ENCODE results near the gene RCC1.
"Not testable (repeated sequence)": the region's sequence is repeated elsewhere in the genome, so short reads cannot be mapped to it uniquely, and the experiment has no call there.

The RCC1 gene

DNA sequence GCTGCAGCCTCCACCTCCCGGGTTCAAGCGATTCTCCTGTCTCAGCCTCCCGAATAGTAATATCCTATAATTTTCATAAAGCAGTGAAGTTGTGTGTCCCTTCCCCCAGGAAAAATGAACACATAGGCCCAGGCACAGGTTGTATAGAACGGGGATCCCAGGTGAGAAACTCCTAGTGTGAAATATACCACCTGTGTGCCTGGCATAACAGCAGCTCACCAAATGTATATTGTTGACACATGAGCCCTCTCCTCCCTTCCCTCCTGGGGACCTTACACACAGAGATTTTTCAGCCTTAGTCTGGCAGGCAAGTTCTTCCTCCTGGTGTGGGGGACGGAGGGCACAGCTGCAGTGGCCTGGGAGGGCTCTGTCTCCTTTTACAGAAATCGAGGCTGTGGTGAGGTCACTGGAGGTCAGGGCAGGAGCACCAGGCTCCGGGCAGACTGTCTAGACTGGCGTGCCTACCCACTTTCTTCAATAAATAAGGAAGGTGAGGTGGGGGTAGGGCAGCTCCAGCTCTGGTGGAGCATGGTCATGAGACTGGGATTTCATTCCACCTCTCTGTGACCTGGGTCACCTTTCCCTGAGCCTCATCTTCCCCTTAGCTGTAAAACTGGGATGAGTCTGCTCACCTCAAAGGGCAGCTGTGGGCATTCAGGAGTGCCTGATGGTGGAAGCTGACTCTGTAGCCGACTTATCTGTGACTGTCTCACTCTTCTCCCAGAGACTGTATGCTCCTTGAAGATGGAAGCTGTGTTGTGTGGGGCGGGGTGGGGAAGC, 14.3 kb downstream of the RCC1 start:
- H3K4me3 ChIP-seq (ENCODE audit: low read depth, low read length): no peak overlapping the region
- TF ChIP-seq, protein P1, sequence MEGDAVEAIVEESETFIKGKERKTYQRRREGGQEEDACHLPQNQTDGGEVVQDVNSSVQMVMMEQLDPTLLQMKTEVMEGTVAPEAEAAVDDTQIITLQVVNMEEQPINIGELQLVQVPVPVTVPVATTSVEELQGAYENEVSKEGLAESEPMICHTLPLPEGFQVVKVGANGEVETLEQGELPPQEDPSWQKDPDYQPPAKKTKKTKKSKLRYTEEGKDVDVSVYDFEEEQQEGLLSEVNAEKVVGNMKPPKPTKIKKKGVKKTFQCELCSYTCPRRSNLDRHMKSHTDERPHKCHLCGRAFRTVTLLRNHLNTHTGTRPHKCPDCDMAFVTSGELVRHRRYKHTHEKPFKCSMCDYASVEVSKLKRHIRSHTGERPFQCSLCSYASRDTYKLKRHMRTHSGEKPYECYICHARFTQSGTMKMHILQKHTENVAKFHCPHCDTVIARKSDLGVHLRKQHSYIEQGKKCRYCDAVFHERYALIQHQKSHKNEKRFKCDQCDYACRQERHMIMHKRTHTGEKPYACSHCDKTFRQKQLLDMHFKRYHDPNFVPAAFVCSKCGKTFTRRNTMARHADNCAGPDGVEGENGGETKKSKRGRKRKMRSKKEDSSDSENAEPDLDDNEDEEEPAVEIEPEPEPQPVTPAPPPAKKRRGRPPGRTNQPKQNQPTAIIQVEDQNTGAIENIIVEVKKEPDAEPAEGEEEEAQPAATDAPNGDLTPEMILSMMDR (IDR thresholded peaks at IDR 0.05; ENCODE audit: low read depth, low read length, missing control alignments): no peak
- no peak for DNase-seq (ENCODE audit: low read depth)

DNA sequence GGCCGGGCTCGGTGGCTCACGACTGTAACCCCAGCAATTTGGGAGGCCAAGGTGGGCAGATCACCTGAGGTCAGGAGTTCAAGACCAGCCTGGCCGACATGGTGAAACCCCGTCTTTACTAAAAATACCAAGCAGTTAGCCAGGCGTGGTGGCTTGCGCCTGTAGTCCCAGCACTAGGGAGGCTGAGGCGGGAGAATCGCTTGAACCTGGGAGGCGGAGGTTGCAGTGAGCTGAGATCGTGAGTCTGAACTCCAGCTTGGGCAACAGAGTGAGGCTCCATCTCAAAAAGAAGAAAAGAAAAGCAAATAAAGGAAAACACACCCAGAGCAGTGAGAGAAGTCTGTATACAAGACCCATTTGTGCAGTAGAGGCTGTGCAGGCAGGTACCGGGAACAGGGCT, 15.0 kb downstream of the RCC1 start:
- DNase-seq (ENCODE audit: low read depth); H3K4me3 ChIP-seq (ENCODE audit: low read depth, low read length): not testable (repeated sequence)

DNA sequence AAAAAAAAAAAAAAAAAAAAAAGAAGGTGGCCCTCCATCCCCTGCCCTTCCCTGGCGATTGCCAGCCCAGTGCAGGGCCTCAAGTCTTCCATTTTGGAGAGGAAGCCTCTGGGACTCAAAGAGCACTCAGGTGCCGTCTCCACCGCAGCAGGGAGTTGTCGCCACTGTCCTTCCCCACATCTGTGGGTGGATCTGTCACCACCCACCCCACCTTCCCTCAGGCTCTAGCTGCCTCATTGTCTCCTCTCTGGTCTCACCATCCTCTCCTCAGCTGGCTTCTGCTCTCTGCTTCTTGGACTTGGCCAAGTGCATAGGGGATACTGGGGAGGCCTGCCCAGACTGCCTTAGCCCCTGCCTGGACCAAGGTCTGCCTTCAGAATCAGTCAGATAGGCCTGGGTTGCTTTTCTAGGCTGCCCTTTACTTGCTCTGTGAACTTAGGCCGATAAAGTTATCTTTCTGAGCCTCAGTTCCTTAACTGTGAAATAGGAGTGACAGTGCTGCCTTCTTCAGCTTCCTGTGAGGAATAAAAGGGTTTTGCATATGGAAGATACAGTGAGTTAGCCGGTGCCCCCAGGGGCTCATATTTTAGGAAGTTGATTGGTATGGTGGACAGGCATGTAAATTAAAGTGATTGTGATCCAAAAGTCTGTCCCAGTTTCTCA, 15.8 kb downstream of the RCC1 start:
- DNase-seq (ENCODE audit: low read depth): no peak
- TF ChIP-seq, protein P1 (IDR thresholded peaks at IDR 0.05; ENCODE audit: low read depth, low read length, missing control alignments): no peak
- H3K4me3 ChIP-seq (ENCODE audit: low read depth, low read length): no peak overlapping the region

GRCh38 chr1:28522537-28522936, 16.7 kb downstream of the RCC1 start:
- DNase-seq (ENCODE audit: low read depth): not testable (repeated sequence)

DNA sequence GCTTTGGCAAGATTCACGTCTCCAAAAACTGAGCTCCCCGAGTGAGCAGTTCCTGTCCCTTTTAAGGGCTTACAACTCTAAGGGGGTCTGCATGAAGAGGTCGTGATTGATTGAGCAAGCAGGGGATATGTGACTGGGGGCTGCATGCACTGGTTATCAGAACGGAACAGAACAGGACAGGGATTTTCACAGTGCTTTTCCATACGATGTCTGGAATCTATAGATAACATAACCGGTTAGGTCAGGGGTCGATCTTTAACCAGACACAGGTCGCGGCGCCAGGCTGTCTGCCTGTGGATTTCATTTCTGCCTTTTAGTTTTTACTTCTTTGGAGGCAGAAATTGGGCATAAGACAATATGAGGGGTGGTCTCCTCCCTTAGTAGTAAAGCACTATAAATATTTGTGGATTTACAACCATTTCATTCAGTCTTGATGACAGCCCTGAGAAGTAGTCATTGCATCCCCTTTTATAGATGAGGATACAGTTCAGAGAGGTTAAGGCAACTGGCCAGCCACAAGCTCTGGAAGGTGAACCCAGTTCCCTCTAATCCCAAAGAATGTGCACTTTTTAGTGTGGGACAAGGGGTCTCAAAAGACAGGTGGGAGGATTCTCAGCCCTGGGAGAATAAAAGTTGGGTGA, 19.3 kb downstream of the RCC1 start:
- DNase-seq (ENCODE audit: low read depth); H3K4me3 ChIP-seq (ENCODE audit: low read depth, low read length): not testable (repeated sequence)

More at GRCh38 chr1:28522537-28522936, 16.7 kb downstream of the RCC1 start:
- not testable (repeated sequence) for H3K4me3 ChIP-seq (ENCODE audit: low read depth, low read length)

DNA sequence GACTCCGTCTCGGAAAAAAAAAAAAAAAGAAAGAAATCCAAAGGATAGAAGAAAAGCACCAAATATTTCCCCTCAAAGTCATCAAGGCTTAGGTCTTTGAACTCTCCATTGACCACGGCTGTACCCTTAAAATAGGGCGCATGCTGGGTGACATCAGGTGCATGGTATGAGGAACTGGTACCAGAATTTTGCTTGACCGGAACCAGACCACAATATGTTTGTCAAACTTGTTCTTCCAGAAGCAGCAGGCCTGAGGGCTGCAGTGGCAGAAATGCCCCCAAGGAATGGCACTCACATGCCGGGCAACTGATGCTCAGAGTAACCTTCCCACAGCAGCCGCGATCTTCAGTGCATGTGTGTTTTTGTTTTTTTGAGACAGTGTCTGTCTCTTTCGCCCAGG, 21.0 kb downstream of the RCC1 start:
- no peak for DNase-seq (ENCODE audit: low read depth)
- no peak overlapping the region for H3K4me3 ChIP-seq (ENCODE audit: low read depth, low read length)
- TF ChIP-seq, protein P1 (IDR thresholded peaks at IDR 0.05; ENCODE audit: low read depth, low read length, missing control alignments): no peak

DNA sequence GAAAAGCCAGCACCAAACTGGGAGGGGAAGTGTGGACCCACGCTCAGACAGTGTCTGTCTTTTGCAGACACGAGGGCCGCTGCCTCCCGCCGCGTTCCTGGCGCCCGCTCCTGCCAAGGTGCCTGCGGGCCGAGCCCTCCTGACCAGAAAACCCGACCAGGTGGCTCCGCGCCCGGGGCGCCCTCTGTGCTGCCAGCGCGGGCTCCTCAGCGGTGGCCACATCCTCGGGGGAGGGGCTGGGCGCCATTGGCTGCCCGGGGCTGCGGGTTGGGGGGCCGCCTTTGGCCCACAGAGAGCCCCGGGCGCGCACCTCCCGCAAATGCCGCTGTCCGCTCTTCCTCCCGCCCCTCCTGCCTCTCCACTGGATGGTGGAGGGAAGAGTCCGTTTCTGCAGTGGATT, 24.6 kb downstream of the RCC1 start:
- no peak overlapping the region for H3K4me3 ChIP-seq (ENCODE audit: low read depth, low read length)
- TF ChIP-seq, protein P1 (IDR thresholded peaks at IDR 0.05; ENCODE audit: low read depth, low read length, missing control alignments): no peak
- DNase-seq (ENCODE audit: low read depth): no peak

DNA sequence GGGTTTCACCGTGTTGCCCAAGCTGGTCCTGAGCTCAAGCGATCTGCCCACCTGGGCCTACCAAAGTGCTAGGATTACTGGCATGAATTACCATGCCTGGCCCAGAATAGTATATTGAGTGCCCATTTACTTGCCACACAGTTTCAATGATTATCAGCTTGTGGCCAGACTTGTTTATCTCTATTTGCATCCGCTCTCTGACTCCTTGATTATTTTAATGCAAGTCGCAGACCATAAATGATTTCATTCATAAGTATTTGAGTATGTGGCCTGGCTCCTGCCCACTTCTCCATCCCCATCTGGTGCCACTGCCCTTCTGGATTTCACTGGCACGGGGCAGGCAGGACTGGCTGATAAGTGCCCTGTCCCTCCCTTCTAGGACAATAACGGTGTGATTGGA, 28.8 kb downstream of the RCC1 start:
- TF ChIP-seq, protein P1 (IDR thresholded peaks at IDR 0.05; ENCODE audit: low read depth, low read length, missing control alignments): no peak
- DNase-seq (ENCODE audit: low read depth): no peak
- no peak overlapping the region for H3K4me3 ChIP-seq (ENCODE audit: low read depth, low read length)
